H54 (cell line): ENCODE data around the gene DBN1.

Experiments used
- DNase-seq: peaks from one replicate; pipeline ENCODE4 v3.0.0; 2011; ENCODE audit warnings: low spot score, mixed read lengths; ENCODE audit not compliant: insufficient read length
- FAIRE-seq: peaks from 3 replicates; lab custom pipeline; 2011; peaks lifted over from hg19 to GRCh38; lab: Jason Lieb, UNC
- POLR2A ChIP-seq: IDR thresholded peaks from 2 replicates; pipeline ENCODE4 v1.6.1; 2011; ENCODE audit warnings: low read depth, mild to moderate bottlenecking, low read length

Gene DBN1

GRCh38 chr5:177473443-177474001 is at the start of gene DBN1:
Gene DBN1, minus strand, starts transcription at chr5:177473634. Its CDS starts 113 bp downstream, at chr5:177473521.
- peak; percentile 75 for TF ChIP-seq POLR2A
- FAIRE-seq (no peak), DNase-seq (peak; percentile 69)

- no peak for FAIRE-seq
- no peak for DNase-seq
- no peak for TF ChIP-seq POLR2A
These were observed 47.6 kb upstream of the DBN1 start for GRCh38 chr5:177520916-177521513.

GRCh38 chr5:177520271-177520670 is 46.8 kb upstream of the DBN1 start:
- FAIRE-seq (no peak), DNase-seq (no peak)
- TF ChIP-seq POLR2A = no peak

- FAIRE-seq (no peak), DNase-seq (no peak)
- no peak for TF ChIP-seq POLR2A
These were observed 46.2 kb upstream of the DBN1 start for GRCh38 chr5:177519463-177520235.

- peak; percentile 84 for FAIRE-seq
- peak; percentile 88 for TF ChIP-seq POLR2A
- DNase-seq = peak; percentile 97
These were observed 43.5 kb upstream of the DBN1 start, which contains the start of gene DDX41 for GRCh38 chr5:177516601-177517568. Gene DDX41, minus strand, starts transcription at chr5:177516961. Its CDS starts 16 bp downstream, at chr5:177516945.

GRCh38 chr5:177515580-177515979 is 42.1 kb upstream of the DBN1 start:
- no peak for TF ChIP-seq POLR2A
- FAIRE-seq = no peak
- no peak for DNase-seq

- no peak for TF ChIP-seq POLR2A
- DNase-seq (no peak), FAIRE-seq (no peak)
These were observed 41.1 kb upstream of the DBN1 start for GRCh38 chr5:177514541-177514940.

GRCh38 chr5:177513500-177513899 is 40.1 kb upstream of the DBN1 start:
- DNase-seq (no peak), FAIRE-seq (no peak)
- TF ChIP-seq POLR2A = no peak

GRCh38 chr5:177512736-177513380 is 39.4 kb upstream of the DBN1 start:
- no peak for TF ChIP-seq POLR2A
- DNase-seq (no peak), FAIRE-seq (no peak)

- TF ChIP-seq POLR2A = no peak
- no peak for DNase-seq
- FAIRE-seq = no peak
These were observed 38.6 kb upstream of the DBN1 start for GRCh38 chr5:177511796-177512675.

GRCh38 chr5:177511181-177511580 is 37.7 kb upstream of the DBN1 start:
- no peak for TF ChIP-seq POLR2A
- no peak for DNase-seq
- no peak for FAIRE-seq

GRCh38 chr5:177510567-177511053 is 37.2 kb upstream of the DBN1 start:
- FAIRE-seq (no peak), DNase-seq (no peak)
- TF ChIP-seq POLR2A = no peak
